Stimulated activated naive B cell treated with anti-CD40 and anti-IgM and Interleukin-4, amounts not matched to agents 10 μg/mL and 1 μg/mL and 100 μg/mL, for 72 hours (primary cell): Measurements from ENCODE around the gene SPINT3.
A peak's percentile ranks its signal among the peaks of the same experiment; 100 is the strongest.

Source experiments
- ATAC-seq, 2 donors: fragments of 150-1000 bp; cut with Tn5 transposase; replicated peaks; 2 replicates each; pipeline ENCODE4 v1.10.0; 2021; ENCODE audit warnings: moderate library complexity in 1 of 2
- DNase-seq: peaks from one replicate; pipeline ENCODE4 v3.0.0; 2021
- H3K27ac Mint-ChIP-seq: one replicate; pipeline ENCODE4 v1.8.0; 2022; ENCODE audit warnings: mild to moderate bottlenecking, mixed read lengths
- H3K27me3 Mint-ChIP-seq, 2 donors: one replicate each; pipeline ENCODE4 v1.8.0; 2022; ENCODE audit warnings: mixed read lengths in 2 of 2
- H3K36me3 Mint-ChIP-seq, 2 donors: one replicate each; pipeline ENCODE4 v1.8.0; 2022; ENCODE audit warnings: mixed read lengths in 2 of 2, mild to moderate bottlenecking in 1 of 2
- H3K4me1 Mint-ChIP-seq, 2 donors: one replicate each; pipeline ENCODE4 v1.8.0; 2022; ENCODE audit warnings: mixed read lengths in 2 of 2, mild to moderate bottlenecking in 1 of 2
- H3K4me3 Mint-ChIP-seq, 2 donors: one replicate each; pipeline ENCODE4 v1.8.0; 2022; ENCODE audit warnings: mild to moderate bottlenecking in 2 of 2, mixed read lengths in 2 of 2, moderate library complexity in 1 of 2
- H3K9me3 Mint-ChIP-seq, 2 donors: one replicate each; pipeline ENCODE4 v1.8.0; 2022; ENCODE audit warnings: mixed read lengths in 2 of 2, mild to moderate bottlenecking in 1 of 2

The SPINT3 gene

DNA sequence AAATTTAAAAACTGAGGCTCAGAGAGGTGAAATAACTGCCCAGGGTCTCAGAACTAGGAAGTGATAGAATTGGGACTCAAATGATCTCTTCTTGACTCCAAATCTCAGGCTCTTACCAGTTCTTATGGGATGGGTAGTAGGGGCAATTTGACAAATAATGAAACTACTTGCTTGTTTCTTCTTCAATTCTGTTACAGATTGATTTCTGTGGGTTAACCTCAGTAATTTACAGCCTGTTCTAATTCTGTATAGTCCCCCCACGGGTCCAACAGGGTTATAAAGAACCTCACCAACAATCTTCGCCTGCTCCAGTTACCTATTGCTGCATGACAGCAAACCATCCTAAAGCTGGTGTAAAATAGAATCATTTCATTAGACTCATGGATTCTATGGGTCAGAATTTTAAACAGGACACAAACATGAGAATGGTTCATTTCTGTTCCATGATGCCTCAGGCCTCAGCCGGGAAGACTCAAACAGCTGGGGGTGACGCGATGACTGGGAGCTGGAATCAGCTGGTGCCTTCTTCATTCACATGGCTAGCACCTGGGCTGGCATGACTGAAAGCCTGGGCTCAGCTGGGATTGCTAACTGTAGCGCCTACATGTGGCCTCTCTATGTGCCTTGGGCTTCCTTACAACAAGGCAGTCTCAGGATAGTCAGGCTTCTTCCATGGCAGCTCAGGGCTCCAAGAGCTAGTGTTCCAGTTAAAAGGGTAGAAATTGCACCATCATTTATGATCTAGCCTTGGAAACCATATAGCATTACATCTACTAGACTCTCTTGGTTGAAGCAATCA lies 52.5 kb downstream of the SPINT3 start:
- no peaks in the 10 kb centered on the region for H3K9me3 Mint-ChIP-seq
- DNase-seq: no peak
- peaks cover 2 to 4% of the 10 kb centered on the region in 2 donors for H3K27me3 Mint-ChIP-seq
- ATAC-seq: peak in 1 of 2 donors; percentile 33
- H3K36me3 Mint-ChIP-seq: peaks cover 0 to 4% of the 10 kb centered on the region in 2 donors
- no peak overlapping the region for H3K27ac Mint-ChIP-seq
- H3K4me3 Mint-ChIP-seq: no peak overlapping the region
- peaks cover 0 to 10% of the 10 kb centered on the region in 2 donors for H3K4me1 Mint-ChIP-seq
